Ishikawa (cell line): ENCODE data around the gene HCFC1R1.

Source experiments
- CEBPB ChIP-seq: IDR thresholded peaks from 2 replicates; pipeline ENCODE4 v1.6.1; 2012
- CREB1 ChIP-seq: IDR thresholded peaks from 2 replicates; pipeline ENCODE4 v1.6.1; 2012; ENCODE audit warnings: low read depth
- EGR1 ChIP-seq: IDR thresholded peaks from 2 replicates; pipeline ENCODE4 v1.6.1; 2012
- EP300 ChIP-seq: IDR thresholded peaks from 2 replicates; pipeline ENCODE4 v1.6.1; 2012; ENCODE audit warnings: borderline replicate concordance
- FOXM1 ChIP-seq: IDR thresholded peaks from 2 replicates; pipeline ENCODE4 v1.6.1; 2012; ENCODE audit warnings: low read depth, borderline replicate concordance
- NFIC ChIP-seq: IDR thresholded peaks from 2 replicates; pipeline ENCODE4 v1.6.1; 2012
- RAD21 ChIP-seq: IDR thresholded peaks from 2 replicates; pipeline ENCODE4 v1.6.1; 2012; ENCODE audit warnings: low read depth
- TAF1 ChIP-seq: IDR thresholded peaks from 2 replicates; pipeline ENCODE4 v1.6.1; 2012; ENCODE audit warnings: low read depth, mild to moderate bottlenecking
- TCF12 ChIP-seq: IDR thresholded peaks from 2 replicates; pipeline ENCODE4 v1.6.1; 2012; ENCODE audit warnings: low read depth
- TEAD4 ChIP-seq: IDR thresholded peaks from 2 replicates; pipeline ENCODE4 v1.6.1; 2012
- YY1 ChIP-seq: IDR thresholded peaks from 2 replicates; pipeline ENCODE4 v1.6.1; 2012; ENCODE audit warnings: low read depth
- ZBTB7A ChIP-seq: IDR thresholded peaks from 2 replicates; pipeline ENCODE4 v1.6.1; 2012; ENCODE audit warnings: low read depth
- TF ChIP-seq, protein P1 (sequence below): IDR thresholded peaks from 2 replicates; pipeline ENCODE4 v1.6.1; 2012
- TF ChIP-seq, protein P2 (sequence below): IDR thresholded peaks from 2 replicates; pipeline ENCODE4 v1.6.1; 2012; ENCODE audit warnings: low read depth, mild to moderate bottlenecking
- TF ChIP-seq, protein P3 (sequence below): IDR thresholded peaks from 2 replicates; pipeline ENCODE4 v1.6.1; 2012

HCFC1R1 gene

DNA sequence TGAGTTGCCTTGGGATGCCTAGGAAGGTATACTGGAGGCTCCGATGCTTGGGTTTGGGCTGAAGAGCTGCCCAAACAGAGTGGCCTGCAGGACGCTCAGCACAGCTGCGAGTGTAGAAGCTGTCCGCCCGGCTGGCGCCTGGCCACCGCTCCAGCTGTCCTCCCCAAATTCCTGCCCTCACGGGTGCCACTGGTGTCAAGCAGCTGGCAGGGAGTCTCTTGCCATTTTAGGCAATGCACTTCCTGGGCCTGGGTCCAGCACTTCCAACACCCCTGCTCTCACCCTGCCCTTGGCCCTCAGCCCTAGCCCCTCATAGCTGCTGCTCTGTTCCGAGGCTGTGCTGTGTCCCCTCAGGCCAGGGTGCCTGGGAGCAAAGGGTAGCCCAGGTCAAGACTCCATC lies 38.3 kb downstream of the HCFC1R1 start:
- TF ChIP-seq TCF12 (no peak), NFIC (0 out of 2 replicates have a peak, but pooled peaks have one; percentile 21), TEAD4 (peak; percentile 20; the same call in 1 of the 2 replicates)
- TF ChIP-seq, protein P1, sequence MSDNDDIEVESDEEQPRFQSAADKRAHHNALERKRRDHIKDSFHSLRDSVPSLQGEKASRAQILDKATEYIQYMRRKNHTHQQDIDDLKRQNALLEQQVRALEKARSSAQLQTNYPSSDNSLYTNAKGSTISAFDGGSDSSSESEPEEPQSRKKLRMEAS: no peak

DNA sequence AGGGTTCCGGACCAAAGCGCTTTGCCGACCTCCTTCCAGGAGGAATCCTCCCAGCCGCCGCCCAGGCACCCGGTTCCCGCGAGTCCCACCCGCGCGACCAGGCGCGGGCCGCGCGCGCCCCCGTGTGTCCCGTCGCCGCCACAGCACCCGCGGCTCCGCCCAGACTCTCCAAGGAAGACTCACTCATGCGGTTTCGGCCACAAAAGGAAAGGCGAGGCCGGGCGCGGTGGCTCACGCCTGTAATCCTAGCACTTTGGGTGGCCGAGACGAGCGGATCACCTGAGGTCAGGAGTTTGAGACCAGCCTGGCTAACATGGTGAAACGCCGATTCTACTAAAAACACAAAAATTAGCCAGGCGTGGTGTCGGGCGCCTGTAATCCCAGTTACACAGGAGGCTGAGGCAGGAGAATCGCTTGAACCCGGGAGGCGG lies 40.0 kb downstream of the HCFC1R1 start:
- peak; percentile 21; the same call in 1 of the 2 replicates for TF ChIP-seq TCF12
- TF ChIP-seq ZBTB7A: no peak
- TF ChIP-seq EGR1: no peak
- 0 out of 2 replicates have a peak, but pooled peaks have one; percentile 6 for TF ChIP-seq YY1
- no peak for TF ChIP-seq CEBPB
- no peak for TF ChIP-seq CREB1
- TF ChIP-seq FOXM1: no peak
- no peak for TF ChIP-seq TAF1
- no peak for TF ChIP-seq TEAD4
- TF ChIP-seq EP300: no peak
- no peak for TF ChIP-seq NFIC
- TF ChIP-seq, protein P2, sequence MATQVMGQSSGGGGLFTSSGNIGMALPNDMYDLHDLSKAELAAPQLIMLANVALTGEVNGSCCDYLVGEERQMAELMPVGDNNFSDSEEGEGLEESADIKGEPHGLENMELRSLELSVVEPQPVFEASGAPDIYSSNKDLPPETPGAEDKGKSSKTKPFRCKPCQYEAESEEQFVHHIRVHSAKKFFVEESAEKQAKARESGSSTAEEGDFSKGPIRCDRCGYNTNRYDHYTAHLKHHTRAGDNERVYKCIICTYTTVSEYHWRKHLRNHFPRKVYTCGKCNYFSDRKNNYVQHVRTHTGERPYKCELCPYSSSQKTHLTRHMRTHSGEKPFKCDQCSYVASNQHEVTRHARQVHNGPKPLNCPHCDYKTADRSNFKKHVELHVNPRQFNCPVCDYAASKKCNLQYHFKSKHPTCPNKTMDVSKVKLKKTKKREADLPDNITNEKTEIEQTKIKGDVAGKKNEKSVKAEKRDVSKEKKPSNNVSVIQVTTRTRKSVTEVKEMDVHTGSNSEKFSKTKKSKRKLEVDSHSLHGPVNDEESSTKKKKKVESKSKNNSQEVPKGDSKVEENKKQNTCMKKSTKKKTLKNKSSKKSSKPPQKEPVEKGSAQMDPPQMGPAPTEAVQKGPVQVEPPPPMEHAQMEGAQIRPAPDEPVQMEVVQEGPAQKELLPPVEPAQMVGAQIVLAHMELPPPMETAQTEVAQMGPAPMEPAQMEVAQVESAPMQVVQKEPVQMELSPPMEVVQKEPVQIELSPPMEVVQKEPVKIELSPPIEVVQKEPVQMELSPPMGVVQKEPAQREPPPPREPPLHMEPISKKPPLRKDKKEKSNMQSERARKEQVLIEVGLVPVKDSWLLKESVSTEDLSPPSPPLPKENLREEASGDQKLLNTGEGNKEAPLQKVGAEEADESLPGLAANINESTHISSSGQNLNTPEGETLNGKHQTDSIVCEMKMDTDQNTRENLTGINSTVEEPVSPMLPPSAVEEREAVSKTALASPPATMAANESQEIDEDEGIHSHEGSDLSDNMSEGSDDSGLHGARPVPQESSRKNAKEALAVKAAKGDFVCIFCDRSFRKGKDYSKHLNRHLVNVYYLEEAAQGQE: no peak
- TF ChIP-seq, protein P3, sequence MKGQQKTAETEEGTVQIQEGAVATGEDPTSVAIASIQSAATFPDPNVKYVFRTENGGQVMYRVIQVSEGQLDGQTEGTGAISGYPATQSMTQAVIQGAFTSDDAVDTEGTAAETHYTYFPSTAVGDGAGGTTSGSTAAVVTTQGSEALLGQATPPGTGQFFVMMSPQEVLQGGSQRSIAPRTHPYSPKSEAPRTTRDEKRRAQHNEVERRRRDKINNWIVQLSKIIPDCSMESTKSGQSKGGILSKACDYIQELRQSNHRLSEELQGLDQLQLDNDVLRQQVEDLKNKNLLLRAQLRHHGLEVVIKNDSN: no peak
- TF ChIP-seq, protein P1: peak; percentile 75
- peak; percentile 71; the same call in 1 of the 2 replicates for TF ChIP-seq RAD21

DNA sequence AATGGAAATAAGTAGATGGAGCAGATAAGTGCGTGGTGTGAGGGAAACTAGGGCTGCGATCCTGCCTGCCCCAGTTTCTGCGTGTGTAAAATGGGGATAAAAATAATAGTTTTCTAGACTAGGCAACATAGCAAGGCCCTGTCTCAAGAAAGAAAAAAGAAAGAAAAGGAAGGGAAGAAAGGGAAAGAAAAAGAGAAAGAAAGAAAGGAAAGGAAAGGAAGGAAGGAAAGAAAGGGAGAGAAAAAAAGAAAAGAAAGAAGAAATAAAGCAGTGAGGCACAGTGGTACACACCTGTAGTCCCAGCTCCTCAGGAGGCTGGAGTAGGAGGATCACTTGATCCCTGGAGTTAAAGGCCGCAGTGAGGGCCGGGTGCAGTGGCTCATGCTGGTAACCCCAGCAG lies 41.3 kb downstream of the HCFC1R1 start:
- TF ChIP-seq EP300 (no peak), TCF12 (no peak), CREB1 (no peak), FOXM1 (no peak), YY1 (no peak), CEBPB (no peak), TEAD4 (no peak), TAF1 (no peak), ZBTB7A (no peak), RAD21 (no peak)
- TF ChIP-seq, protein P3: no peak
- TF ChIP-seq, protein P2: no peak

DNA sequence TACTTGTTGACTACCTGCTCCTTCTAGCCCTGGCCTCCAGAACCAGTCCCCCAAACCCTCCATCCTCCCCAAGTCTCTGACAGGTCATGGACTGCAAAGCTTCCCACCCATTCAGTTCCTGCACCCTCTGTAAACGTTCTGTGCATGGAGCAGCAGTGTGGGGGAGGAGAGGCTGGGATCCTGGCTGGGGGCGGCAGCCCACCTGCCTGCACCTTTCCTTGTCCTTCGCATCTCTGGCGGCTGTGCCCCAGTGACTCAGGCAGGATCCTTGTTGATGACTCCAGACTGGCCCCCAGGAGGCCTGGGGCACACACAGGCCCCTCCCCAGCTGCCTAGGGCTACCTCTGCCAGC lies 41.9 kb downstream of the HCFC1R1 start:
- TF ChIP-seq EGR1: no peak
- no peak for TF ChIP-seq NFIC

DNA sequence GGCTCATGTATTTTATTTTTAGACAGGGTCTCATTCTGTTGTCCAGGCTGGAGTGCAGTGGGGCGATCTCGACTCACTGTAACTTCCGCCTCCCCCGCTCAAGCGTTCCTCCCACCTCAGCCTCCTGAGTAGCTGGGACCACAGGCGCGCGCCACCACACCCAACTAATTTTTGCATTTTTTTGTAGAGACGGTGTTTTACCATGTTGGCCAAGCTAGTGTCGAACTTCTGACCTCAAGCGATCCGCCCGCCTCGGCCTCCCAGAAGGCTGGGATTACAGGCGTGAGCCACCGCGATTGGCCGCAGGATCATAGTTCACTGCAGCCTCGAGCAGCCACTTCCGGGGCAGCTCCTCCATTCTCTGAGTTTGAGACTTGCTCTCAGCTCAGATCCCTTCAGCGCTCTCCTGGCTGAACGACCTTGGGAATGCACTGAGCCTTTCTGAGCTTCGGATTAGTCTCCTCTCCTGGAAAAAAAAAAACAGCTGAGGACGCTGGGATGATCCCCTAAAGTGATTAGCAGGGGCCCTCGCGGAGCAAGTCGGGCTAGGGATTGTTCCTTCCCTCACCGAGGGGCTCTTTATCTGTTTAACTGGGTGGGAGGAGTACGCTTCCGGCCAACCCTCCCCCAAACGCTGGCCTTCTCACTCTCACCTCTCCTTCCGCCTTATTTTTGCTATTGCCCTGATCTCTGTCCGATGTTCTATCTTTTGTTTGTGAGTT lies 42.4 kb downstream of the HCFC1R1 start:
- no peak for TF ChIP-seq TEAD4
- no peak for TF ChIP-seq YY1
- TF ChIP-seq CEBPB: no peak
- no peak for TF ChIP-seq RAD21
- no peak for TF ChIP-seq CREB1
- TF ChIP-seq EP300: no peak
- no peak for TF ChIP-seq TCF12
- no peak for TF ChIP-seq ZBTB7A
- no peak for TF ChIP-seq TAF1
- no peak for TF ChIP-seq FOXM1
- no peak for TF ChIP-seq EGR1
- TF ChIP-seq NFIC: no peak
- TF ChIP-seq, protein P3: no peak
- TF ChIP-seq, protein P1: no peak
- TF ChIP-seq, protein P2: no peak
